NCI-H226 (cell line): ENCODE results near the gene GPR32.
"Not testable (repeated sequence)": the region's sequence is repeated elsewhere in the genome, so short reads cannot be mapped to it uniquely, and the experiment has no call there.

ENCODE experiments used
- DNase-seq: peaks from one replicate; pipeline ENCODE4 v3.0.0-alpha.2; 2015

The GPR32 gene

GRCh38 chr19:50770164-50770563 lies at the start of gene GPR32:
Gene GPR32, plus strand, starts transcription at chr19:50770464. Its CDS starts 137 bp downstream, at chr19:50770601.
- DNase-seq, result not testable (repeated sequence)

GRCh38 chr19:50720921-50721381 lies 49.3 kb upstream of the GPR32 start:
- no peak for DNase-seq

DNA sequence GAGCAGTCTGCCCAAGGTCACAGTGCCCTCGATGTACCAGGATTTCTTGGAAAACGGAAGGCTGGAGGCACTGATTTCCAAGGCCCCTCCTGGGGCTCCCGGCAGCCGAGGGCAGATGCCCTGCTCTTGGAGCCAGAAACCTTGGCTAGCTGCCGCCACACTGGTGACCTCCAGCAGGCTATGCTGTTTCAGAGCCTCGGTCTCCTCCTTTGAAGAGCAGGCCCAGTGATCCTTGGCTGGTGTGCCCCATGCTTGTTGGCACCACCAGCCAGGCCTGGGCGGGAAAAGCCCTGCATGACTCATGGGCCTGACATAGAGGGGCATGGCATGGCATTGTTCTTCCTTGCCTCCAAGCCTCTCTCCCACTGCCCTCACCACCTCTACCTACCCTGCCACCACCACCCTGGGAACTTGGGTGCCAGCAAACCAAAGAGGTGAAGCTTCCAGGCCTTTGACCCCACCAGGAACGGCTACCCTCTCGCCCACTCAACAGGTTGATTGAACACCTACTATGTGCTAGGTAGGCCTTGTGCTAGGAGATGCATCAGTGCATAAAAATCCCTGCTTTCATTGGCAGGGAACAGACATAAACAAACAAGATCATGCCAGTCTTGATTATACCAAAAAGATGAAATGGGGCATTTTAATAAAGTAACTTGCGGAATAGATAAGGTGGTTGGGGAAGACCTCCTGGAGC lies 48.7 kb upstream of the GPR32 start:
- no peak for DNase-seq

DNA sequence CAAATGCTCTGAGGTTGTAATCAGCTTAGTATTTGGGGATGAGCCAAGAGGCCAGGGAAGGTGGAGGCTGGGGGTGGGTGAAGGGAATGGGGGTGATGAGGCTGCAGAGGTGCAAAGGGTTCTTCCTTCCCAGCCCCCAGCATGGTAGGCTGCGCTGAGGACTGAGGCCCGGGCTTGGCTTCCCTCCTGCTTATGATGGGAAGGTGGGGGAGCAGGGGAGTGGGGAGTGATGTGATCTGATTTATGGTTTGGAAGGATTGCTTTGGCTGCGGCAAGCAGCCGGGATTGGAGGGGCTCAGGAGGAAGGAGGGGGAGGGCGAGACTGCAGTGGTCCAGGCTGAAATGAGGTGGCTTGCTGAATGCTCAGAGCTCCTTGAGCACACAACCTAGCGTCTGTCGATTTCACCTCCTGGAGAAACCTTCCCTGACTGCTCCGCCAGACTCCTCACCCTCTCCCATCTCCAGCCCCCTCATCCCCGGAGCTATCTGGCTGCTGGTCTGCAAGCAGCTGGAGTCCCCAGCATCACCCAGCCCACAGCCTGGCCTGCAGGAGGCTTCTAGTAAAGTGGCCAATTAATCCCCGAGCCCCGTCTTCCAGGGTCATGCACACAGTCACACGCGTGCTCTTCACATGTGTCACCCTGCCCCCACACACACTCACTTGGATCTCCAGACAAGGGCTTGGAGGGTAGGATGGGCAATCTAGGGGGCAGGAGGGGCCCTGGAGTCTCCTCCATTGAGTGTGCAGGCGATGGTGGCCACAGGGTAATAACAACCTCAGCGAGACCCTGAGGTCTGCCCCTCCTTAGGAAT lies 47.9 kb upstream of the GPR32 start:
- no peak for DNase-seq

DNA sequence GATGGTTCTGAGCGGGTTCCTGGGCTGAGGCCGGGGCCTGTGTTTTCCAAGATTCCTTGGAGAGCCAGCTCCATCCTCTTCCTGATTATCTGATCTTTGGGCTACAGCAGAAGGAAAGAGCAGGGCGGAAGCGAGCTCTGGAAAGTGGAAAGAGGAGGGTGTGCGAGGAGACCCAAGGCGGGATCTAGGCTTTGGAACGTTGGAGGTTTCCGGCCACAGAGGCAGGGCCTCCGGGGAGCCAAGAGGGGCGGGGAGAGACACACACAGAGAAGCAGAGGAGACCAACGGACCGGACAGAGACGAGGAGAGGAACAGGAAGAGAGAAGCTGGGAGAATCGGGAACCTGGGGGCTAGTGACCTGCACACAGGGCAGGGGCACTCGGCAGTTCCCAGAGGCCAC lies 47.2 kb upstream of the GPR32 start, which contains the start of gene CLEC11A:
CLEC11A (plus strand) TSS at position 296 of the 400 bp plus-strand sequence. CDS start 162 bp downstream, outside the sequence.
- no peak for DNase-seq

GRCh38 chr19:50723735-50724521 lies 46.3 kb upstream of the GPR32 start:
- no peak for DNase-seq

GRCh38 chr19:50724522-50725217 lies 45.6 kb upstream of the GPR32 start:
- DNase-seq, result peak; percentile 95

DNA sequence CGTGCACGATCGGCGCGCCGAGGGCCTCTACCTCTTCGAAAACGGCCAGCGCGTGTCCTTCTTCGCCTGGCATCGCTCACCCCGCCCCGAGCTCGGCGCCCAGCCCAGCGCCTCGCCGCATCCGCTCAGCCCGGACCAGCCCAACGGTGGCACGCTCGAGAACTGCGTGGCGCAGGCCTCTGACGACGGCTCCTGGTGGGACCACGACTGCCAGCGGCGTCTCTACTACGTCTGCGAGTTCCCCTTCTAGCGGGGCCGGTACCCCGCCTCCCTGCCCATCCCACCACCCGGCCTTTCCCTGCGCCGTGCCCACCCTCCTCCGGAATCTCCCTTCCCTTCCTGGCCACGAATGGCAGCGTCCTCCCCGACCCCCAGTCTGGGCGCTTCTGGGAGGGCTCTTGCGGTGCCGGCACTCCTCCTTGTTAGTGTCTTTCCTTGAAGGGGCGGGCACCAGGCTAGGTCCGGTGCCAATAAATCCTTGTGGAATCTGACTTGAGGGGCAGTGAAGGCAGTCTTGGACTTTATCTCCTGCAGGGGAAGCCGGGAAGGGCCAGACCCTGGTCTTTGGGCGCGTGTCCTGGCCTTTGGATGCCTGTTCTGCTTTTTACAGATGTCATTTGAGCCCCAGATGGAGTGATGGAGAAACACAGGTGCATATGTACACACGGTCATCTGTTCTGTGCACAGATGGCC lies 44.9 kb upstream of the GPR32 start:
- no peak for DNase-seq

- DNase-seq, result no peak
These were observed 44.4 kb upstream of the GPR32 start for GRCh38 chr19:50725911-50726230.

DNA sequence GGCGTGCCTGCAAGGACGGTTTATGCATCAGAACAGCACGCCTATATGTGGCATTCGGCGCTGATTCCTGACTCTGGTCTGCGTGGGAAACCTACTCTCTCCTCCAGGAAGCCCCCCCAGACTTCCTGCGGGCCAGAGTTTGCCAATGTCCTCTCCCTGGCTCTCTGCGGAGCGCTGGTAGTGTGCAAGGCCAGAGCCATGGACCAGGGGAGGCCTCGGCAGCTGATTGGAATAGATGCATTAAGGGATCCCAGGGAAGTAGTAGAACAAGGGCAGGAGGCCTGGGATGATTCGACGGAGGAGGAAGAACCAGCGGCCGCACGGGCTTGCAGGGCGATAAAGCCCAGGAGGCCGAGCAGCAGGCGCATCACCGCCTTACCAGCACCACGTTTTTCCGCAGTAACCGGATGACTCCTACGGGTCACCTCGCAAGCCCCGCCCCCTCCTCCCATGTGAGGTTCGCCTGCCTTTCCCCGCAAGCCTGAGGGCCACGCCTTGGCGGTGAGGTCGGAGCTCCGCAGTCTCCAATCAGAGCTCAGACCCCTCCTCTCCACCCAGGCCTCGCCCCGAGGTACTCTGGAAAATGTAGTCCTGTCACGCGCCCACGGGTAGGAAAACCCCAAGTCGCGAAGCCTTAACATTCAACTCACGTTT lies 42.1 kb upstream of the GPR32 start:
- no peak for DNase-seq

- no peak for DNase-seq
These were observed 40.4 kb upstream of the GPR32 start for GRCh38 chr19:50729894-50730293.

DNA sequence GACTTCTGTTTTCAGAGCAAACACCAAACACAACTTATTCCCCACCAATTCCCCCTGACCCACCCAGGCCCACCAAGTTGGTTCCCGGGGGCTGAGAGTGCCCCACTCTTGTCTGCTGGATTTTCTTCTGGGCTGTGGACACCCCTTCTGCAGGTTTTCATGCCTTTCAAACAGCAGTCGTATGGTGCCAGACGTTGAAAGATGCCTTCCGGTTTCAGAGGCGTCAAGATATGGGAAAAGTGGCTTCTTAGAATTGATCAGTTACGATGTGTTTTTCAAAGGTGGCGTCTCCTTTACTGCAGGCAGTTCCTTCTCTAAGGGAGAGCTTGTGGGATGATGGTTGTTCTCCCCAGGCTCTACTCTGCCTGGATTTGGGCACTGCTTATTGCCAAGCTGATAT lies 34.4 kb upstream of the GPR32 start:
- no peak for DNase-seq

- no peak for DNase-seq
These were observed 33.9 kb upstream of the GPR32 start for GRCh38 chr19:50736338-50736737.

GRCh38 chr19:50739132-50739913 lies 30.9 kb upstream of the GPR32 start:
- DNase-seq, result no peak

- DNase-seq, result no peak
These were observed 30.3 kb upstream of the GPR32 start for GRCh38 chr19:50739914-50740426.

DNA sequence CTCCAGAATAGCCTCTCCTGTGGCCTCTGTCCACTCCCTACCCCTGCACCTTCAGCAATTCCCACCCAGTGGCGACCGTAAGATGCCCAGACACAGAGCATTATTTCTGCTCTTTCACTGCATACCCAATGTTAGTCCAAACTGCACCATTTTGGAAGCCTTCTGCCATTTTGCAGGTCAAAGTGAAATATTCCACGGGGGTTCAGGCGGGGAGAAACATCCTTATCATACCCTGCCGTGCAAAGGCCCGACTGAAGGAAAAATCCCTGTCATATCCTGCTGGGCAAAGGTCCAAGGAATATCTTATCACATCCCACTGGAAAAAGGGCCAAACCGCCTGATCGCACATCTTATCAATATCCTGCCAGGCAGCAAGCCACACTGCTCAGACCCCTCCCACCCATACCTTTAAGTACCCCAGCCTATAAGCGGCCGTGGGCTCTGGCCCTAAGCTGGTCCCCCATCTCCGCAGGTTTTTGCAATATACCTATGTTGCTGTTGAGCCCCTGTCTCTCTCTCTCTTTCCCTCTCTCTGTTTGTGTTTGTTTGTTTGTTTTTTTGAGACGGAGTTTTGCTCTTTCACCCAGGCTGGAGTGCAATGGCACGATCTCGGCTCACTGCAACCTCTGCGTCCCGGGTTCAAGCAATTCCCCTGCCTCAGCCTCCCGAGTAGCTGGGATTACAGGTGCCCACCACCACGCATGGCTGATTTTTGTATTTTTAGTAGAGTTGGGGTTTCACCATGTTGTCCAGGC lies 28.9 kb upstream of the GPR32 start:
- peak; percentile 12 for DNase-seq

GRCh38 chr19:50743537-50743936 lies 26.7 kb upstream of the GPR32 start:
- no peak for DNase-seq

DNA sequence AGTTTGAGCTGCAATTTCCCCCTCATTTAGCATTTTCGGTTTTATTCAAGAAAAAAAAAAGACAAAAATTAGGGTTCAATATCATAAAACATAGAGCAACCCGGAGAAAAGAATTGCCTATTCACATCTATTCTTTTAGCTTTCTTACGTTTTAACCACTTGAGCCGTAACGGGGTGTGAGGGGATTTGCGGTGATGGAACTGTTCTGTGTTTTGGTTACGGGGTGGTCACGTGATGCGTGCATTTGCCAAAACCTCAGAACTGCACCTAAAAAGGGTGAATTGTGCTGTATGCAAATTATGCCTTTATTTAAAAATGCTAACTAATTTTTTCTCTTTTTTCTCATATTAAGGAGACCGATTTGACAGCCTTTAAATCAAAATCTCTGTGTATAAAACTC lies 25.0 kb upstream of the GPR32 start:
- no peak for DNase-seq

DNA sequence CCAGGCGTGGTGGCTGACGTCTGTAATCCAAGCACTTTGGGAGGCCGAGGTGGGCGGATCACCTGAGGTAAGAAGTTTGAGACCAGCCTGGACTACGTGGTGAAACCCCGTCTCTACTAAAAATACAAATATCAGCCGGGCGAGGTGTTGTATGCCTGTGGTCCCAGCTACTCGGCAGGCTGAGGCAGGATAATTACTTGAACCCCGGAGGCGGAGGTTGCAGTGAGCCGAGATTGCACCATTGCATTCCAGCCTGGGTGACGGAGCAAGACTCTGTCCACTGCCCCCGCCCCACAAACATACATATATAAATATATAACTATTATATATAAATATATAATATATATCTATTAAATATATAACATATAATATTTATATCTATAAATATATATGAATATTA lies 23.1 kb upstream of the GPR32 start:
- DNase-seq, result not testable (repeated sequence)

DNA sequence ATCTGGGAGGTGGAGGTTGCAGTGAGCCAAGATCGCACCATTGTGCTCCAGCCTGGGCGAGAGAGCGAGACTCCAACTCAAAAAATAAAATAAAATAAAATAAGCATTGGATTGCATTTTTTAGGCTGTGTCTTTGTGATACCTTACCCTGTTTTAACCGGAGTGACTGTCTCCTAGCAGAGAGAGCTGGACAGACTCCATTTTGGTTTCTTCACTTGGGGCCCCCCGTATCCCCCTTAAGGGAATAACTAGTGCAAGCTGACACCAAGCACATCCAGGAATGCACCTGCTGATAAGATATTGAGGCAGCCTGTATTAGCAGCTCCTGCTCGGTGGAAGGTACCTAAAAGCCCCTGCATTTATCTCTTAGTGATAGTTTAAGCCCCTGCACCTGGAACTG lies 20.8 kb upstream of the GPR32 start:
- no peak for DNase-seq
